Esophagus squamous epithelium (tissue), 4 donors: Measurements from ENCODE around the gene JUNB.

Source experiments
- POLR2A ChIP-seq, 4 donors: fragments of 450-650 bp; IDR thresholded peaks; one replicate each; pipeline ENCODE4 v1.6.1; 2017; ENCODE audit warnings: antibody characterized with exemption in 4 of 4, mild to moderate bottlenecking in 4 of 4, moderate library complexity in 3 of 4
- TF ChIP-seq, protein P1 (sequence below), 6 experiments: fragments of 450-650 bp in 4 of 6; fragments of 200-600 bp in 2 of 6; sonication (generic) in 2 of 6; IDR thresholded peaks; one replicate each; pipeline ENCODE4 v1.5.1; 2016 to 2019; ENCODE audit warnings: antibody characterized with exemption in 6 of 6, mild to moderate bottlenecking in 4 of 6, moderate library complexity in 4 of 6

DNA sequence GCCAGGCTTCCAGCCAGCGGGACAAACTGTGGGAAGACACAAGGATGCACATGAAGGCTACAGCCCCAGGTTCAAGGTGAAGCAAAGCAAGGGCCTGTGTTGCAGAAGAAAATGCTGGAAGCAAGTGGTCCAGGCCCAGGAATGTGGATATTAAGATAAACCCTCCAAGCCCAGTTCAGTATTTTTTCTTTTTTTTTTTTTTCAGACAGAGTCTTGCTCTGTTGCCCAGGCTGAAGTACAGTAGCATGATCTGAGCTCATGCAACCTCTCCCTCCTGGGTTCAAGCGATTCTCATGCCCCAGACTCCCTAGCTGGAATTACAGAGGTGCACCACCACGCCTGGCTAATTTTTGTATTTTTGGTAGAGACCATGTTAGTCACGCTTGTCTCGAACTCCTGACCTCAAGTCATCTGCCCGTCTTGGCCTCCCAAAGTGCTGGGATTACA, 5.9 kb downstream of the JUNB start:
- no peak for TF ChIP-seq POLR2A (IDR thresholded peaks at IDR 0.05)
- TF ChIP-seq, protein P1, sequence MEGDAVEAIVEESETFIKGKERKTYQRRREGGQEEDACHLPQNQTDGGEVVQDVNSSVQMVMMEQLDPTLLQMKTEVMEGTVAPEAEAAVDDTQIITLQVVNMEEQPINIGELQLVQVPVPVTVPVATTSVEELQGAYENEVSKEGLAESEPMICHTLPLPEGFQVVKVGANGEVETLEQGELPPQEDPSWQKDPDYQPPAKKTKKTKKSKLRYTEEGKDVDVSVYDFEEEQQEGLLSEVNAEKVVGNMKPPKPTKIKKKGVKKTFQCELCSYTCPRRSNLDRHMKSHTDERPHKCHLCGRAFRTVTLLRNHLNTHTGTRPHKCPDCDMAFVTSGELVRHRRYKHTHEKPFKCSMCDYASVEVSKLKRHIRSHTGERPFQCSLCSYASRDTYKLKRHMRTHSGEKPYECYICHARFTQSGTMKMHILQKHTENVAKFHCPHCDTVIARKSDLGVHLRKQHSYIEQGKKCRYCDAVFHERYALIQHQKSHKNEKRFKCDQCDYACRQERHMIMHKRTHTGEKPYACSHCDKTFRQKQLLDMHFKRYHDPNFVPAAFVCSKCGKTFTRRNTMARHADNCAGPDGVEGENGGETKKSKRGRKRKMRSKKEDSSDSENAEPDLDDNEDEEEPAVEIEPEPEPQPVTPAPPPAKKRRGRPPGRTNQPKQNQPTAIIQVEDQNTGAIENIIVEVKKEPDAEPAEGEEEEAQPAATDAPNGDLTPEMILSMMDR (IDR thresholded peaks at IDR 0.05): no peak
